Left ventricle myocardium inferior (tissue), 1 donor: ENCODE results near the gene STH. TPM values are rescaled to one million over a fixed set of nuclear protein-coding genes. Genes with fewer than 3 reads are reported as not detected.

Experiments
- DNase-seq: peaks from one replicate; pipeline ENCODE4 v3.0.0-alpha.2; 2020
- H3K27ac ChIP-seq: fragments of 200-600 bp; replicated peaks from 2 replicates; pipeline ENCODE4 v1.8.0; 2021
- H3K27me3 ChIP-seq: fragments of 200-600 bp; 2 replicates; pipeline ENCODE4 v1.8.0; 2021; ENCODE audit warnings: low read depth
- H3K36me3 ChIP-seq: fragments of 200-600 bp; 2 replicates; pipeline ENCODE4 v1.8.0; 2021
- H3K4me1 ChIP-seq: fragments of 200-600 bp; 2 replicates; pipeline ENCODE4 v1.8.0; 2021
- H3K4me3 ChIP-seq: fragments of 200-600 bp; 2 replicates; pipeline ENCODE4 v1.8.0; 2021; ENCODE audit warnings: mild to moderate bottlenecking, moderate library complexity
- H3K9me3 ChIP-seq: fragments of 200-600 bp; replicated peaks from 2 replicates; pipeline ENCODE4 v1.8.0; 2021
- CTCF ChIP-seq: fragments of 200-600 bp; IDR thresholded peaks from 2 replicates; pipeline ENCODE4 v1.8.0; 2021; ENCODE audit warnings: antibody characterized with exemption, mild to moderate bottlenecking, borderline replicate concordance
- intact Hi-C: fragments of 100-400 bp; cut with micrococcal nuclease; formaldehyde crosslinking; loops from one replicate; pipeline ENCODE4 v1.11.0; 2022
- total RNA-seq: library from RNA; stranded (reverse); fragmentation: NEBNext Ultra II Directional; extraction: Animal tissue kit (Norgen Biotek cat#: 25700); gene quantifications from one replicate; pipeline ENCODE4 v1.2.1, GENCODE V29; 2021
- donor health status: DM: no; HTN: yes; CAD: no; lungs with severe emphysema.

STH gene
- total RNA-seq, 1 donor from 2014 or later, result not detected

DNA sequence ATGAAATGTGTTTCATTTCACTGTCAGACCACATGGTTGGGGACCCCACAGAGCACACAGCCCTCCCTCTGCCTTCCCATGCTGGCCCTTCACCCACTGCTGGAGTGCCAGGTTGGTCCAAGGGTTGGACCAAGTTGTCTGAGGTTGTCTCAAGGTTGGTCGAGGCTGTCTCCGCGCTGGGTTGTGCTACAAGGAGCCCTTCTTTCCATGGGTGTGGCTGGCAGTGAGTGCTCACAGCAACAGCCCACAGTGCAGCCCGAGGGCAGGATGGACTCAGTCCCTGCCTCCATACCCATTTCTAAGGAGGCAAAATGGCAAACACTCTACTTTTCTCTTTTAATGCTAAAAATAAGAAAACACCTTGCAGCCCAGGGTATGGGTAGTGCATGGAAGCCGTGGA, 35.8 kb upstream of the STH start:
- intact Hi-C loops, result no loop called here

GRCh38 chr17:45963889-45964288, 35.2 kb upstream of the STH start:
- TF ChIP-seq CTCF, result no peak
- intact Hi-C loops, result no loop called here
- H3K36me3 ChIP-seq, result no peaks in the 10 kb centered on the region
- H3K27me3 ChIP-seq, result no peaks in the 10 kb centered on the region
- peaks cover 8% of the 10 kb centered on the region for H3K4me1 ChIP-seq
- no peak overlapping the region for H3K4me3 ChIP-seq
- H3K9me3 ChIP-seq, result no peaks in the 10 kb centered on the region
- DNase-seq, result no peak
- no peak overlapping the region for H3K27ac ChIP-seq

More for the DNA sequence above, 35.8 kb upstream of the STH start:
- H3K27ac ChIP-seq, result no peak overlapping the region
- H3K4me3 ChIP-seq, result no peak overlapping the region
- no peak for DNase-seq
- H3K36me3 ChIP-seq, result no peaks in the 10 kb centered on the region
- peaks cover 8% of the 10 kb centered on the region for H3K4me1 ChIP-seq
- H3K27me3 ChIP-seq, result no peaks in the 10 kb centered on the region
- H3K9me3 ChIP-seq, result no peaks in the 10 kb centered on the region
- no peak for TF ChIP-seq CTCF

- no peak for DNase-seq
- Histone ChIP-seq H3K9me3 (no peaks in the 10 kb centered on the region), H3K27ac (no peak overlapping the region), H3K4me3 (no peak overlapping the region), H3K4me1 (peaks cover 8% of the 10 kb centered on the region), H3K27me3 (no peaks in the 10 kb centered on the region), H3K36me3 (no peaks in the 10 kb centered on the region)
- intact Hi-C loops, result no loop called here
- no peak for TF ChIP-seq CTCF
Observed at GRCh38 chr17:45964634-45965033, 34.4 kb upstream of the STH start.

- Histone ChIP-seq H3K9me3 (no peaks in the 10 kb centered on the region), H3K27ac (no peak overlapping the region), H3K36me3 (no peaks in the 10 kb centered on the region), H3K4me1 (peaks cover 8% of the 10 kb centered on the region), H3K4me3 (no peak overlapping the region), H3K27me3 (no peaks in the 10 kb centered on the region)
- no peak for DNase-seq
- intact Hi-C loops, result no loop called here
- no peak for TF ChIP-seq CTCF
Observed at GRCh38 chr17:45965812-45966211, 33.2 kb upstream of the STH start.

- no peaks in the 10 kb centered on the region for H3K9me3 ChIP-seq
- no peaks in the 10 kb centered on the region for H3K36me3 ChIP-seq
- peaks cover 8% of the 10 kb centered on the region for H3K4me1 ChIP-seq
- no peaks in the 10 kb centered on the region for H3K27me3 ChIP-seq
- TF ChIP-seq CTCF, result no peak
- no peak overlapping the region for H3K4me3 ChIP-seq
- intact Hi-C loops, result no loop called here
- DNase-seq, result no peak
- H3K27ac ChIP-seq, result no peak overlapping the region
Observed at GRCh38 chr17:45966606-45967280, 32.3 kb upstream of the STH start.
